GM18951 (cell line): ENCODE data around the gene EFCAB12.

ENCODE experiments used
- POLR2A ChIP-seq: IDR thresholded peaks from 4 replicates; pipeline ENCODE4 v1.6.1; 2011; ENCODE audit warnings: mild to moderate bottlenecking; ENCODE audit not compliant: insufficient read length, insufficient read depth; ENCODE audit errors: extremely low read depth
- in situ Hi-C: fragments of 300-500 bp; cut with MboI; formaldehyde crosslinking; loops from one replicate; pipeline ENCODE4 v1.12.0; 2022; ENCODE audit warnings: low sequenced_read_pairs, mixed read lengths, inconsistent platforms; ENCODE audit not compliant: unreplicated experiment

Gene EFCAB12

DNA sequence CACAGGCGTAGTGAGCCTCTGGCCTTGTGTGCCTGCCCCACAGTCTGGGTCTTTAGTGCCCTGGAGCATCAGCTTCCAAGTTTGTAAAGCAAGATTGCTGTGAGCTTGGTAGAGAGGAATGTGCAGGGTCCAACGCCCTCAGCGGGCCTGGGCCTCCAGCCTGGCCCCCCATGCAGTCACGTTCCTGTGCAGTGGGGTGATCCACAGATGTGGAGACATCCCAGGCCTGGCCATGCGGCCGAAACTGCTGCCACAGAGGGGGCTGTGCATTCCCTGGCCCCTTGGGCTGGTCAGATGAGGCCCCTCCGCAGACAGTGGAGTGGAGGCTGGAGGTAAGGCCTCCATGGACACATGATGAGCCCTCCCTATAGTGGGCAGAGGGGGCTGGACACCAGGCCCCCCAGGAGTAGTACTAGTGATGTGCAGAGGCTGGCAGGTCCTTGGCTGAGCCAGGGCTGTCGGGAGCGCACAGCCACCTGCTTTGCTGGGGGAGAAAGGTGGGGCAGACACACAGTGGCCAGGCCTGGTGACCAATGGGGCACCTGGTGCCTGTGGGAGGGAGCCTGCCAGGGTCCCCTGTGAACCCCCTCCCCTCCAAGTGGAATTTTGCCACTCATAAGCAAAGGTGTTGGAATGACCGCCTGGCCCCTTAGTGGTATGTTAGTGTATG, 71.5 kb downstream of the EFCAB12 start:
- in situ Hi-C loops, result no loop called here
- no peak for TF ChIP-seq POLR2A

DNA sequence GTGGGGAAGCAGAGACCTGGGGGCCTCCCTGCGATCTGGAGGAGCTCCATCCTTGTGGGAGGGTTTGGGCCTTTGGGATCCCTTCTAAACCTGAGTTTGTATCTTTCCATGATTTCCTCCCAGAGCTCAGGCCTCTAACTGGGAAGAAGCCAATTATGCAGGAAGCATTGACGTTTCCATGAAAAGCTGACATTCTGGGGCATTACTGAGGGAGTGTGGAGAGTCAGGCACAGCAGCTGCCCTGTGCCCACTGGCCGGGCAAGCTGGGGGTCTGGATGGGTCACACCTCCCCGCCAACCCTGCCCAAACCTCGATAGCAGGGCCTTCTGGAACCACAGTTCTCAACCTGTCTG, 74.9 kb downstream of the EFCAB12 start:
- no peak for TF ChIP-seq POLR2A
- in situ Hi-C loops, result no loop called here

GRCh38 chr3:129352650-129353588, 75.5 kb downstream of the EFCAB12 start:
- no peak for TF ChIP-seq POLR2A
- in situ Hi-C loops, result no loop called here

DNA sequence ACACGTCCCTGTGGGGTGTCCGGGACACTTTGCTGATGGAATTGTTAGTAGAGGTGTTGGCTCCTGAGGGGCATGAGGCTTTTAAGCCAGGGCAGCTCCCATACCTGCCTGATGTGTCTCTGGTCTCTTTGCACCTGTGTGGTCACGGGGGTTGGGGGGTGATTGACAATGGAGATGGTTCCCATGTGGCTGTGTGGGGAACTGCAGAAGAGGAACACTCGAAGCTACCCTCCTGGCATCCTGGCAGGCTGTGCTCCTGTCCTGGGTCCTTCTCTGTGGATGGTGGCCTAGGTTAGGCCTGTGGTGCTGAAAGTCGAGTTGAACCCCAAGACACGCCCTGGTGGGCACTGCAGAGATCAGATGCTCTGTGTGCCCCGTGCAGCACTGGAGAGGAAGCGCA, 76.4 kb downstream of the EFCAB12 start:
- no peak for TF ChIP-seq POLR2A
- in situ Hi-C loops, result no loop called here
